NCI-H1092 (cell line): Measurements from ENCODE around the gene CAMTA1.
A peak's percentile ranks its signal among the peaks of the same experiment; 100 is the strongest.

ENCODE experiments used
- DNase-seq: peaks from one replicate; lab custom pipeline; 2025; lab: John Stamatoyannopoulos, UW

Gene CAMTA1

DNA sequence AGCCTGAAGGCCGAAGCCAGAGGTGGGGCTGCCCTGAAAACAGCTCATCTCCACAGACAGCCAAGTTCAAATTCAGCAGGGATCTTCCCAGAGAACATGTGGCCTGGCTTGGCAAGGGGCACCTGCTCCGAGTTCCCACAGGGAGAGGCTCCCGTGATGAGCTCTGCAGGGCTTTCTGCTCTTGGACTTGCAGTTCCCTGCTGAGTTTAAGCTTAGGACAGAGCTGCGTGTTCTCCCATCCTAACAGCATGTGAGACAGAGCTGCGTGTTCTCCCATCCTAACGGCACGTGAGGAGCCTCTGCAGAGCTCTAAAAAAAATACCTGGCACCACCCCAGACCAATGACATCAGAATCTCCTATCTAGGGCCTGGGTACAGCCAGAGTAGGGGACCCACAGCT, 872.8 kb downstream of the CAMTA1 start:
- no peak for DNase-seq

DNA sequence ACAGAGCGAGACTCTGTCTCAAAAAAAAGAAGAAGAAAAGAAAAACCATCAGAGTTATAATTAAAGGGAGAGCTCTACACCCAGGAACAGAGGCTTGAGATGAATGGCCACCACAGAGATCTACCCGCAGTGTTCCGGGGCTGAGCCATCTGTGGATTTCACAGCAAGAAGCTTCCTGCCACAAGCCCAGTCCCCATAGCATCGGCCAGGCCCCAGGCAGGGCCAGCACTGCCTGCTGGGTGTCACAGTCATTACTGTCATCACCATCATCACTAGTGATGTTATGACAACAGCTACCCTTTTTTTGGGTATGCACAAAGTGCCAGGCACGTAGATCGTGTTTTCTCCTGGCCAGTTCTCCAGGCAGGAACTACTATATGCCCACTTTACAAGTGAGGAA, 874.3 kb downstream of the CAMTA1 start:
- DNase-seq: no peak

DNA sequence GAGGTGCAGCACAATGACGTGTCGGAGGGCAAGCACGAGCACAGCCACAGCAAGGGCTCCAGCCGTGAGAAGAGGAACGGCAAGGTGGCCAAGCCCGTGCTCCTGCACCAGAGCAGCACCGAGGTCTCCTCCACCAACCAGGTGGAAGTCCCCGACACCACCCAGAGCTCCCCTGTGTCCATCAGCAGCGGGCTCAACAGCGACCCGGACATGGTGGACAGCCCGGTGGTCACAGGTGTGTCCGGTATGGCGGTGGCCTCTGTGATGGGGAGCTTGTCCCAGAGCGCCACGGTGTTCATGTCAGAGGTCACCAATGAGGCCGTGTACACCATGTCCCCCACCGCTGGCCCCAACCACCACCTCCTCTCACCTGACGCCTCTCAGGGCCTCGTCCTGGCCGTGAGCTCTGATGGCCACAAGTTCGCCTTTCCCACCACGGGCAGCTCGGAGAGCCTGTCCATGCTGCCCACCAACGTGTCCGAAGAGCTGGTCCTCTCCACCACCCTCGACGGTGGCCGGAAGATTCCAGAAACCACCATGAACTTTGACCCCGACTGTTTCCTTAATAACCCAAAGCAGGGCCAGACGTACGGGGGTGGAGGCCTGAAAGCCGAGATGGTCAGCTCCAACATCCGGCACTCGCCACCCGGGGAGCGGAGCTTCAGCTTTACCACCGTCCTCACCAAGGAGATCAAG, 878.3 kb downstream of the CAMTA1 start:
- no peak for DNase-seq

GRCh38 chr1:7664147-7664892, 879.1 kb downstream of the CAMTA1 start:
- no peak for DNase-seq

DNA sequence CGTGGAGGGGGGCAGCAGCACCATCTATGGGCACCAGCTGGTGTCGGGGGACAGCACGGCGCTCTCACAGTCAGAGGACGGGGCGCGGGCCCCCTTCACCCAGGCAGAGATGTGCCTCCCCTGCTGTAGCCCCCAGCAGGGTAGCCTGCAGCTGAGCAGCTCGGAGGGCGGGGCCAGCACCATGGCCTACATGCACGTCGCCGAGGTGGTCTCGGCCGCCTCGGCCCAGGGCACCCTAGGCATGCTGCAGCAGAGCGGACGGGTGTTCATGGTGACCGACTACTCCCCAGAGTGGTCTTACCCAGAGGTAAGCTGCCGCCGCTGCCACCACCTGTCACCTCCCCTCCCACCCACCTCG, 879.6 kb downstream of the CAMTA1 start:
- no peak for DNase-seq

GRCh38 chr1:7666249-7666648, 881.0 kb downstream of the CAMTA1 start:
- no peak for DNase-seq

GRCh38 chr1:7667159-7667558, 881.9 kb downstream of the CAMTA1 start:
- no peak for DNase-seq

DNA sequence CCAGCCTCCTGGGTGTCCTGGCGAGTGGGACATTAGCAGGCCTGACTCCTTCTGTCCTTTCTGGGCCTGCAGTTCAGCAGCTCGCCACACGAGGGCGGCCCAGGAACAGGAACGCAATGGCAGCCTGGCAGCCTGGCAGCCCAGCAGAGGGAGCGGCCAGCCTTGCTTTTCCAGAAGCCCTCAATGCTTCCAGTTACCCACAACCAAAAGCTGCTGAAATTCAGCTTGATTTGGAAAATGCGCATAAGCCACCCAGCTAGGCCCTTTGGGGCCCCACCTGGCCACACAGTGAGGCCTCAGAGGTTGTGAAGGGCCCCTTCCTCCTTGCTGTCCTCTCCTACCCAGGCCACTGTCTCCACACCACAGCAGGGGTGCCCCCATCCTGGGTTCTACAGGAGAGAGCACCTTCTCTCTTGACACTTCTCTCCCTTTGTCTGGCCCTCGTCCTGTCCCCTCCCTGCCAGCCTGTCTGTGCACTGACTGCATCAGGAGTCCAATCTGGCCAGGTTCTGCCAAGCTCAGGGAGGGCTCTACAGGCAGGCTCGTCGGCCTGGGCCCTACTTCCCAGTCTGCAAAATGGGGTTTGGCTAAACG, 882.5 kb downstream of the CAMTA1 start:
- DNase-seq: peak; percentile 86

- peak; percentile 73 for DNase-seq
Observed at GRCh38 chr1:7669559-7670311, 884.5 kb downstream of the CAMTA1 start.

DNA sequence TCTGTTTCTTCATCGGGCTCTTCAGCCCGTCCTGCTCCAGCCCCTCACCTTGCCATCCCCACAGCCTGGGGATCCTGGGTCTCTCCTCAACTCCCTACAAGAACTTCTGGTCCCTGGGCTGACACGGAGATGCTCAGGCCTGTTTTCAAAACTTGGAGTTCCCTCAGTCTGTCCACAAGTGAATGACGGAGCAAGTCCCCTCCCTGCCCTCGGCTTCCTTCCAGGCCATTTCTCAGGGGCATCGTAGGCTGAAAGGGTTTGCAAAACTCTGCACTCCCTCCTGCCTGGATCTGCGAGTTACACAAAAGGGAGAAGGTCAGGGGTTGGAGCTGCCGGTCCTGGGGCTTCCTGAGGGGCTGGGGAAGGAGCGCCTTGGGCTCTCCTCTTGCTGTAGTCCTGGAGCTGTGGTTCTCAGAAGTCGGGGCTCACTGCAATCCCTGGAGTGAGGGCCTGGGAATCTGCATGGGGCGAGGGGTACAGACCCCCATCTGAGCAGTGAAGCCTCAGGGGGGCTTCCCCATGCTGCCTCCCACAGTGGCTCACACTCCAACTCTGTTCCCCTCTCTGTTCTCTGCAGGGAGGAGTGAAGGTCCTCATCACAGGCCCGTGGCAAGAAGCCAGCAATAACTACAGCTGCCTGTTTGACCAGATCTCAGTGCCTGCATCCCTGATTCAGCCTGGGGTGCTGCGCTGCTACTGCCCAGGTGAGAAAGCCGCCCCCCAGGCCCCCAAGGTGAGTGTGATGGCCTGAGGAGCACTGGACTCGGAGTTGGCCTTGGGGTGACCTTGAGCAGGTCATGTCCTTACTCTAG, 885.3 kb downstream of the CAMTA1 start:
- DNase-seq: no peak

- no peak for DNase-seq
Observed at GRCh38 chr1:7671146-7671465, 885.9 kb downstream of the CAMTA1 start.

DNA sequence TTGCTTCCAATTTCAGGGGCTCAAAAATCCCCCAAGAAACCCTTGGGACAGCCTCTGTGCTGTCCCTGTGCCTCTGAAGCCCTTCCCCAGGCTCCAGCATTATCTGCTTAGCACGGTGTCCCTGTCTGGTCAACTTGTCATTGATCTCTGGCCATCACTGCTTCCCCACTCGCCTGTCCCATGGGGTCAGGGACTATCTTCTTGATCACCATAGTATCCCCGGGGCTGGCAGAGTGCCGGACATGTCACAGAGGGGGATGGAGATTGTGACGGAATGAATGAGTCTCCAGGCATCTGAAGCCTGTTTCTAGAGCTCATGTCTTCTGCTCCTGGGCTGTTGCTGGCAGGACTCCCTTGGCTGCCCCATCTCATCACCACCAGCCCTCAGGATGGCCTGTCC, 886.4 kb downstream of the CAMTA1 start:
- DNase-seq: no peak

GRCh38 chr1:7672864-7673263, 887.6 kb downstream of the CAMTA1 start:
- no peak for DNase-seq

- no peak for DNase-seq
Observed at GRCh38 chr1:7674972-7675371, 889.7 kb downstream of the CAMTA1 start.

- DNase-seq: no peak
Observed at GRCh38 chr1:7675431-7676273, 890.4 kb downstream of the CAMTA1 start.

DNA sequence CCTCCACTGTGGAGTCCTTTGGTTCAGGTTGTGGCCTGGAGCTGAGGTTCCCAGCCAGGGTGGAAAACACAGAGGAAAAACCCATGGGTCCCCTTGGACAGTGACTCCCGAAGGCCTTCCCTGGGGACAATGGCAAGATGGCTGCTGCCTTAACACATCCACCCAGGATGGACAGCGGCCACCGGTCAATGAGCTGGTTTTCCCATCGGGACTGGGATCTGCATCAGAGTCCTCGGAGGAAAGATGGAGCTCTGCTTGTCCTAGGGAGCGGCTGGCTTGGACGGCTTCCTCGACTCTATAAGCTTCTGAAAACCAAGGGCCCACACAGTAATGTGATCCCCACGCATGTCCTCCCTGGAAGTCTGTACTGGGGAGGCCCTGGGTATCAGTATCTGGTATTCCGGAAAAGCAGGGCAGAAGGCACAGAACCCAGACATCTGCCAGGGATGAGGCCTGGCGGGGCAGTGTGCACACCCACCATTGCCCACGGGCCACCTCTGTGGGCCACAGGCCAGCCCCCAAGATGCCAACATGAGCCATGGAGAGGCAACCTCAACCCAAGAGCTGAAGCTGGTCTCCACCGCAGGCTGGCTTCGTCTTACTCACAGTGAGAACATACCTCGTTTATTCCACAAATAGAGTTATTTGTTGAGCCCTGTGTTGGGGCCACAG, 891.2 kb downstream of the CAMTA1 start:
- DNase-seq: no peak

DNA sequence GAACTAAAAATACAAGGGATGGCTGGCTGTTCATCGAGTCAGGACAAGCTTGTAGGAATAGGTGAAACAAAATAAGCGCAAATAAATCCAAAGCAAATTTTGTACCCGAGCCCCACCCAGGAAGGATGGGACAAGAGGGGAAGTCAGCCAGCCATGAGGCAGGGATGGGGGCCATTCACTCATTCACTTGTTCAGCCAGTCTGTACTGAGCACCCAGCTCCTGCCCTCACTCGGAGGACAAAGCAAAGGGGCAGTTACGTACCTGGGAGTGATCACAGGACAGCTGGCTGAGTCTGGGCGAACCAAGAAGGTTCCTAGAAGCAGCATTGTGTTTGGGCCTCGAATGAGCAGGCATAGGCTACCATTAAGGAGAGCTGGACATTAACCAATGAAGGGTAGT, 891.9 kb downstream of the CAMTA1 start:
- no peak for DNase-seq

- DNase-seq: no peak
Observed at GRCh38 chr1:7677815-7678214, 892.6 kb downstream of the CAMTA1 start.

- no peak for DNase-seq
Observed at GRCh38 chr1:7678491-7679158, 893.4 kb downstream of the CAMTA1 start.
